HL-60 (cell line): ENCODE measurements around the gene BTN2A1.

Experiments
- CTCF ChIP-seq: IDR thresholded peaks from one replicate; pipeline ENCODE4 v1.5.1; 2011; ENCODE audit warnings: low read length, control low read depth, inconsistent platforms; ENCODE audit not compliant: insufficient read depth
- POLR2AphosphoS5 ChIP-seq: IDR thresholded peaks from 2 replicates; pipeline ENCODE4 v1.6.1; 2012; ENCODE audit warnings: low read depth
- REST ChIP-seq: IDR thresholded peaks from 2 replicates; pipeline ENCODE4 v1.6.1; 2012; ENCODE audit warnings: low read depth; ENCODE audit not compliant: insufficient replicate concordance

- TF ChIP-seq CTCF = no peak
- TF ChIP-seq POLR2AphosphoS5 = no peak
- TF ChIP-seq REST = no peak
Measured at GRCh38 chr6:26476896-26477295, 19.1 kb downstream of the BTN2A1 start.
